HG03159 (cell line): ENCODE data around the gene SPOP.
A peak's percentile ranks its signal among the peaks of the same experiment; 100 is the strongest.
"Not testable (repeated sequence)": the region's sequence is repeated elsewhere in the genome, so short reads cannot be mapped to it uniquely, and the experiment has no call there.

Experiments used
- ATAC-seq: cut with Tn5 transposase; IDR thresholded peaks from one replicate; pipeline ENCODE4 v1.9.1; 2021; ENCODE audit warnings: mild to moderate bottlenecking, moderate library complexity; ENCODE audit not compliant: unreplicated experiment

The SPOP gene

DNA sequence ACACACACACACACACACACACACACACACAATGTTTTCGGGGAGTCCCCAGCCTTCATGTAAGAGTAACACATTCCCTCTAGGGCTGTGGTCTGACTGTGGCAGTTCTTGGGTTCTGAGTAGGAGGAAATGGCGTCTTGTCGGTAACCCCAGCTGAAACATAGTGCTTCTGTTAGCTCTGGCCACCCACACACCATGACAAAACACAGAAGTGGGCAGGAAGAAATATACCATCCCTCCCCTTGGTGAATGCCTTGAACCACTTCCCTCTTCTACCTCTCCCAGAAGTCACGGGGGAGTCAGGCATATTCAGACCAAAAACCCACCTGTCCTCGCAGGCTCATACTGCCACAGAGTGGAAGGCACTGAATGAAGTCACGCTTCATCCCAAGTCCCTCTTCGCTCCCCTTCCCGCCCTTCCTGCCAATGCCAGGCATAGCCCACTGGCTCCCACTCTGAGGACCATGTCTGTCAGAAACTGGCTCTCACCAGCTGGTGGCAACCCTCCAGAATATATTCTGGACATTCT is 18.4 kb upstream of the SPOP start:
- ATAC-seq = no peak

DNA sequence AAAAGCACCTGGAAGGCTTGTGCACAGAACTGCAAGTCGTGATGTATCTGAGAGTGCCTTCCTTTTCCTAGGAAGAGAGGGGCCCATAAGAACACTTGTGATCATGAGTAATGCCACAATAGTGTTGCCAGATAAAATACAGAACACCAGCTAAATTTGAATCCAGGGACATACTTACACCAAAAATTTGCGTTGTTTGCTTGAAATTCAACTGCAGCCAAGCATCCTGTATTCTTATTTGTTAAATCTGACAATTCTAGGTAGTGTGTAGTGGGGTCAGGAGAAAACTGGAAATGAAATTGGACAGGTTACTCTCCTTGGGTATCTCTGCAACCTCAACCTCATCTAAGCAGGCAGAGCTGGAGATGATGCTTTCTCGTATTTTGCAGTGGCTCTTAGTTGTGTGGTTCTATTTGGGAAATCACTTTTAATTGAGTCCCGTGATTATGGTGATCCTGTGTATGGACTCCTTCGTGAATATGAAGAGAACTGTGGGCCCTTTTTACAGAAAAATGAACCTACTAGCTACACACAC is 17.9 kb upstream of the SPOP start:
- no peak for ATAC-seq

DNA sequence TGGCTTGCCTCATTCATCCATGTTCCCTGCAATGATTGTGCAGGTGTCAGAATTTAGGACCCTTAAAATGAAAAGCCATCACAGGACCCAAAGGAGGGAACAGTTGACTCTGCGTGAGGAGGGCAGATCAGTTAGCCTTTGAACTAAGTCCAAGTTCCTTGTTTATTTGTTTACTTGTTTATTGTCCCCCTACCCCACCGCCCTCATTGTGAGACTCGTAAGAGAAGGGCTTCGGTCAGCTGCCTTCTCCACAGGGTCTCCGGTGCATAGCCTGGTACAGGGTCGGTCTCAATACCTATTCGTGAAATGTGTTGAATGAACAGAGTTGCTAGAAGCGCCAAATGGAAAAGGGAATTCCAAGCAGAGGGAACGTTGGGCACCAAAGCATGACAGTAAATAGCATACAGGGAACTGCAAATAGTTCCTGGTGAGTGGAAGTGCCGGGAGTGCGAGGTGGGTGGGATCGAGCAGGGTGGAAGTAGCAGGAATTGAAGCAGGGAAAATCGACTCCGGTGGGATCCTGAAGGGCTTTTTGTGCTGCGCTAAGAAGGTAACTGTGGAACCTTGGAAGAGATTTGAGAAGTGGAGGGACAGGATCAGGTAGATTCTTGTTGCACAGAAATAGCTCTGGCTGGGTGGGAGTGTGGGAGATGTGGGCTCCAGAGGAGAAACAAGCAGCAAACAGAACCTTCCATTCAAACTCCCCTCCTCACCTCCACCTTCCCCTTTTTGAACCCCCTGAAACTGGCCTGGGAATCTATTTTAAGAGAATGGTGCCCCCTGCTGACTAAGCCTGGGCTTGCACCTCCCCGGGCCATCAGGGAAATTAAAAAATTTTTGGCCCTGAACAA is 17.2 kb upstream of the SPOP start:
- no peak for ATAC-seq

DNA sequence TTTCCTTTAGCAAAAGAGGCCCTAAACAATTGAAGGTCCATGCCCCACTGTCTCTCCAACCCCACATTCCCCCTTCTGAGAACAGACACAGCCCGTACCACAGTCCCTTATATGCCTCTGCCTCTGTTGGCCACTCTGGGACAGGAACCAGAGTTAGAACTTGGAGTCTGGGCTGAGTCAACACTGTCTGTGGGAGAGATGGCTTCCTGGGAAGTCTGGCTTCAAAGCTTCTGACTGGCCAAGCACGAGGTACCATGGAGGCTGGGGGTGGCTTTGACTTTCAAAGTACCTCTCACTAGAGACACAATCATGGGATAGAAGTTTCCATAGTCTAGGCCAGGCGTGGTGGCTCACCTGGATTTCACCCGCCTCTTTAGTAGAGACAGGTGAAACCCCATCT is 14.9 kb upstream of the SPOP start:
- ATAC-seq = no peak

DNA sequence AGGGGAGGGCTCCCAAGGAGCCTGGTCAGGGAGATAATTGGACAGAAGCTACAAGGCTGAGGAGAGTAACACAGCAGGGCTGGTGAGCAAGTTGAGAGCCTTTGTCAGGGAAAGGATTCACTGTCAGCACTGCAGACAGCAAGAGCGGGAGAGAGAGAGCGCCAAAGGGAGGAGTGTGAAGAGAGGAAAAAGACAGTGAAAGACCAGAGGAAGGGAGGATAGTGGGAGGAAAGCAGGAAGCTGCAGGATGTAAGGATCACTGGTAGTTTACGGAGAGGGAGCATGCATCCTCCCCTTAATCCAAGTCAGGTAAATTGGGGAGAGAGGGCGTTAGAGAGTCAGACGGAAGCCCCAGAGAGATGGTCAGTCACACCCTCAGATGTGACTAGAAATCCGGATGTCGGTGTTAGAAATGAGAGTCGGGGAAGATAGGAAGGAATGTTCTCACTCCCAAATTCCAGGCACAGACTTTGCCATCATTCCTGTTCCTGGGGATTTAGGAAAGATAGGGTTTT is 13.8 kb upstream of the SPOP start:
- ATAC-seq = no peak

DNA sequence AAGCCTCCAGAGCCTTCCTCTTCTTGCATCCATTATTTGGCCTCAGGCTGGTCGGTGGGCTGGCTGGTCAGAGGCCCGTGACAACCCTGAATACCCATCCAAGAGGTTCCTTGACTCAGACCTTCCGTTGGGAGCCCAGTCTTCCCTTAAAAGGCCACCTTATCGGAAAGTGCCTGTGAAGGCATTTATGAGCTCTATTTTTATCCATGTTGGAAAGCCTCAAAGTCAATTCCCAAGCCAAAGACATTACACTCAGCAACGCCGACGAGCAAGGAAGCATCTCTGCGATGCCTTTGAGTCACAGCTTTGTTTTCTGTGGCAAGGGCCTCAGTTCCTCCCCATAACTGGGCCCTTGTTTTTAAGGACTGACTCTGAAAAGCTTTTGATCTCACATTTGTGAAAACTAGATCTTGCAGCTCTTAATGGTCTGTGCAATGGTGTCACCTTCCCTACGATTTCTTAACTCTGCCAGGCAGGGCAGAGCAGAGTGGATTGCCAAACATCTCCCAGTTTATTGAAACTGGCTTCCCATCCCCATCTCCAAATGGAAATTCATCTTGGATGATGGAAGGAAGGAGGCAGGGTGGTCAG is 13.3 kb upstream of the SPOP start:
- no peak for ATAC-seq

DNA sequence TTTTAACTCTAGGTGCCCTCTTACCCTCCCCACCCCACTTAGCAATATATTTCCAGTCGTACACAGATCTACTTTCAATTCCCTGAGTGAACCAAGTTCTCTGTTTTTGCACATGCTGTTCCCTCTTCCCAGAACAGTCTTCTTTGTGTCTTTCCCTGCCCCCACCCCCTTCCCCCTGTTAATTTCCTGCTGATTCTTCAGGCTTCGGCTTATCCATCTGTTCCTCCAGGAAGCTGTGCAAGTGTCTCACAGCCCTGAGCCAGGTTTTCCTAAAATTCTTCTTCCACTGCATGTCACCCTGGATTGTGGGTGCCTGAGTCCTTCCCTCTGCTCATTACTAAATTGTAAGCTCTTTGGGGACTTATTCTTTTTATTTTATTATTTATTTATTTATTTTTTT is 12.4 kb upstream of the SPOP start:
- ATAC-seq = no peak

DNA sequence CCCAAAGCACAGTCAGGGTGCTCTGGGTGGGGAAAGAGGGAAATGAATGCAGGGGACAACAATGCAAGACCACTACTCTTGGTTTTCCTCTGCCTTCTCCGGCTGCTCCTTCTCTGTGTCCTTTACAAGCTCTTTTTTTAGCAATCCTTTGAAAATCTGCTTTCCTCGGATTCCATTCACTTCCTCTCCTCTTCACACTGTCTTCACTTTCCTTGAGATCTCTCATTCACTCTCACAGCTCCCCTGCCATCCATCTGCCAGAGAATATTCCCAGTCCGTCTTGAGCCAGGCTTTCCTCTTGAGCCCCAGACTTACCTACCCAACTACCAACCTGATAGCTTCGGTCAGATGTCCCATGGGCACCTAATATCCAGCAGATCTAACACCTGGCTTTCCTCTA is 11.0 kb upstream of the SPOP start:
- ATAC-seq = no peak

DNA sequence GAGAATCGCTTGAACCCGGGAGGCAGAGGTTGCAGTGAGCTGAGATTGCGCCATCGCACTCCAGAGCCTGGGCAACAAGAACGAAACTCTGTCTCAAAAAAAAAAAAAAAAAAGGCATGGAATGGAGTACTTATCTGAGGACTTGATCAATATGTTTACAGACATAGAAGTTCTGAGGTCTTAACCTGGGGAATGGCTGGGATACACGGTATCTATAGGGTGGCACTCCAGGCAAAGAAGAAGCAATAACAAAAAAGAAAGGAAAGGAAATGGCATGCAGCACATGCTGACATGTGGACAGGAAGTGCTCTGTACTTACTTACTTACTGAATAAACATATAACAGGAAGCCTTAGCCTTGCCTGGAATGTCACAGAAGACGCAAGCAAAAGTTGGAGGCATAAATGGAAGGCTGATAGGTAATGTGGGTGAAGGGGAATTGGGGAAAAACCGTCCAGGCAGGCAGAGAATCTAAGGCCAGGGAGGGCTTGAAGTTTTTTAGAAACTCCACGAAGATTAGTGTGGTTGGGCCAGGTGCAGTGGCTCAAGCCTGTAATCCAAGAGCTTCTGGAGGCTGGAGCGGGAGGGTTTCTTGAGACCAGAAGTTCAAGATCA is 10.1 kb upstream of the SPOP start:
- no peak for ATAC-seq

DNA sequence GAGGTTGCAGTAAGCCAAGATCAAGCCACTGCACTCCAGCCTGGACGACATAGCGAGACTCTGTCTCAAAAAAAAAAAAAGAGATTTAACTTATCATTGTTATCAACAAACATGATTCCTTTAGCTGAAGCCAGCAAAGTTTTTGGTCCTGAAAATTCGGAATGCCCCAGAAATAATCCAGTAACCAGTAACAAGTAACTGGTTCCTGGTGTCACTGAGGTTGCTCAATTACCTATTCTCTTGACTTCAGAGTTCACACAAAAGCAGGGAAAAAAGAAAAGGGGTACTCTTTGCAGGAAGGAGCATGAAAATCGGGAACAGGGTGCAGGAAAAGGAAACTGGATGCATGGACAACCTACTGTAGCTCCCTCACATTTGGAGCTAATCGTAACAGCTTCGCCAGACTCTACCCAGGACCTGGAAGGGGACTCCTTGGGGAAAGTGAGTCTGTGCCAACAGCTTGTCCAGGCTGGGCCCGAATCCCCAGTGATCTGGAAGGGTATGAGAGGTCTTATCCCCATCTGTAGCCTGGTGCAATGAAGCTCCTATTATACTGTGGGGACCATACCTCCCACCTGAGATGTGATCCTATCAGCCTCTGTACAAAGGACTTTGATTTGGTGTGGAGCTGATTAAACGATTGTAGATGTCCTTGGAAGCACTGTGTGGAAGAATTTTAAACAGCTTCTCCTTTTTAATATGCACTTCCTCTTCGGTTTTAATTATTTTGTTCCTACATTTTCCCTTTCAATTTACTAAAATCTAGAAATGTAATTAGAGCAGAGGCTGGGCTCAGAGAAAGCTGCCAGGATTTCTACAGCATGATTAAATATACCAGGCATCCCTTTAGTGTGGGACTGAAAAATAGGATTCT is 3.4 kb upstream of the SPOP start:
- no peak for ATAC-seq

DNA sequence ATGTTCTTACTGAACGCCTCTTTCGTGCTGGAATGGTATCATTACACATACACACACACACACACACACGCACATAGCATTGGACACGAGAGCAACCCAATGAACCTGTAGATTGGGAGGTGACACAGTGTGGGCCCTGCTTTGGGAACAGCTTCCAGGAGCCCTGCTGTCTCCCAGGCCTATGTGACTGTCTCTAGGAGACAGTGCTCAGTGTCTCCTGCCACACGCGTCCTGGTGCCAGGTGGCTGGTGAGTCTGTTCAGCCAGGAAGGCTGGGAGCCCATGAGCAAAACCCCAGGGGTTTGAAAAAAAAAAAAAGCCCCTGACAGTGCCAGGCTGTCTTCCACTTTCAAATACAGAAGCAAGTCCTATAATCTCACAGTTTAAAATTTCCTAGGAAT is 2.4 kb upstream of the SPOP start:
- no peak for ATAC-seq

DNA sequence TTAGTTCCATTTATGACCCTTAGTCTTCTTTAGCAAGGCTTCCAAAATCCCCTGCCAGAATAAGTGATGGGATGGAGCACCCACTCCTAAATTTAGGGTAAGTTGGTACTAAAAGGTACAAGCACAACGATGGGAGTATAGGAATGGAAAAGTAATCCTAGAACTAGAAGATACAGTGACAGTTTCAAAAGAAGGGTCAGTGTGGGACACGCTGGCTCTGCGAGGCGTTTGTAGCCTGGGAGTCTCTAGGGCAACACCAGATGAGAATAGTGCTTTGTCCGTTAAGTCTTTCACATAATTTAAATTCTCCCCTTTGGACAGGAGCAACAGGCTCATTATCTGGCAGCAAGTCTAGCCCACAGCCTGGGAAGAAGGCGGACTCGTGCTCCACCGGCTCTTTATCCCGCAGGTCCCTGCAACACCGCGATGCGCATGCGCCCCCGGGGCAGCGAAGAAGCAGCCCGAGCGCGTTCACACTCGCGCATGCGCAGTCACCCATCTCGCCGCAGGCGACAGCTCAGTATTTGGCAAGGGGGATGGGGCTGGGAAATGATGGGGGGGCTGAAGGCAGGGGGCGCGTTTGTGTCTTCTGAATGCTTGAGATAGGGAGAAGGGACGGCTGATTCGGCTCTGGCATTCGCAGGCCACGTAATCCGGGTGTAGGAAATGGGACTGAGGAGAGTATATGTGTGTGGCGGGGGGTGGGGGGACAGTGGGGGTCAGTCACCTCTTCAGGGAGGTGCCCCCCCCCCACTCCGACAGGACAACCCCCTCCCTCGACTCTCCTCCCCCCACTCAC is 564 bp downstream of the SPOP start:
- peak; percentile 46 for ATAC-seq

DNA sequence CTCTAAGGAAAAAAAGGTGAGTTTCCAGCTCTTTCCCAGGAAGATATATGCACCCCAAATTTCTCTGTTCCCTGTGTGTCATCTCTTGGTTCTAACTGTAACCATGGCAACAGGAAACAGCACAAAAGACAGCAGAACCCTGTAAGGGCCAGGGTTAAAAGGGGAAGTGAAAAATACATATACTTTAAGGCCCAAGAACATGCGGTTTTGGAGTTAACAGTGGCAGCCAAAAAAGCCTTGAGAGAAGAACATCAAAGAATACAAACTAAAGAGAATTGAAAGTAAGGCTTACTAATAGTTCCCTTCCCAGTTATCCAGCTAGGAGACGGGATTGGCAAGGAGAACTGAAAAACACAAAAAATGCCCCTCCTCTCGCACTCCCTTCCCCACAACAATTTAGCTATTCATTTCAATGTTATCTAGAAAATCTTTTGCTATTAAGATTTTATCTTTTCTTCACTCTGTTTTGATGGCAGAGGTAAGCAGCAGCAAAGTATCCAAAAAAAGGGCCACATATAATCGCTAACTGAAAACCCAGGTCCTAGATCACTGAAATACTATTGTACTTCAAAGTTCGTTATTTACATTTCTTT is 1.5 kb downstream of the SPOP start:
- peak; percentile 60 for ATAC-seq

DNA sequence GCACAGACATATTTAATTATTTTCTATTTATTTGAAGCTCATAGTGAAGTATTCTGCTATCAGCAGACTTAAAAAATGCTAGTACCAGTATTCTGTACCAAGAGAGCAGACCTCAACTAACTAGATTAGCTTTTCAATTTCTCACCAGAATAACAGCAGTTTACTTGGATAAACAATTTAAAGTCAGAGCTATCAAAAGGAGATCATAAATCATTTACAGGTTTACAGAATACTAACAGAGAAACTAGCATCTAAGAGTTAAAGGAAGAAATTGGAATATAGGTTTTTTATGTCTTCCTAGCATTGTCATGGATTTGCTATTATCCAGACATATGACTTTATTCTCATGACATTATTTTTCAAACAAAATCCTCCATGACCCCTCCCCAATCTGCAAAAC is 3.4 kb downstream of the SPOP start:
- ATAC-seq = no peak

DNA sequence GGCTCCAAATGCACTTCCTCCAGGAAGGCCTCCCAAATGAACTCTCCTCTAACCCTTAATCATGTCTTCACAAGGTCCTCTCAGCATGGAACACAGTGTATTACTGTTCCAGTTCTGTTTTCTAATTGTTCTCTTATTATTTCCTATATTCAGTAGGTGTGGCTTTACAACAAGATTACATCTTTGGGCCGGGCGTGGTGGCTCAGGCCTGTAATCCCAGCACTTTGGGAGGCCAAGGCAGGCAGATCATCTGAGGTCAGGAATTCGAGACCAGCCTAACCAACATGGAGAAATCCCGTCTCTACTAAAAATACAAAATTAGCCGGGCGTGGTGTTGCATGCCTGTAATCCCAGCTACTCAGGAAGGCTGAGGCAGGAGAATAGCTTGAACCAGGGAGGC is 4.2 kb downstream of the SPOP start:
- ATAC-seq = not testable (repeated sequence)

DNA sequence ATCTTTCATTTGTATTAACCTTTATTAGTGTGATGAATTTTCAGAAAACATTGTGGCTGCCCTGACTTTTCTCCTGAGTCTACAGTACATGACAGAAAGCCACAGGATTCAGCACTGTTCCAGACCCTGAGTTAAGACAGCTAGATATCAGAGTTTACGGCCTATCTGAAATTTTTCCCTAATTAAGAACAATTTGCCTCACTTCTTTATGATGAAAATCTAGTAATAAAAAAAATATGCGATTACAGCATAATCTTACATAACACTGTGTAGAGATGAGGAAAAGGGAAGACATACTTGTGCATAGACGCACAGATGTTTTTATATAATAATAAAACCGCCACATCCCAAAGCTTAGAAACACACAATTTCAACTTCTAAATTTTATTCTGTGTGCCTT is 7.3 kb downstream of the SPOP start:
- ATAC-seq = no peak

DNA sequence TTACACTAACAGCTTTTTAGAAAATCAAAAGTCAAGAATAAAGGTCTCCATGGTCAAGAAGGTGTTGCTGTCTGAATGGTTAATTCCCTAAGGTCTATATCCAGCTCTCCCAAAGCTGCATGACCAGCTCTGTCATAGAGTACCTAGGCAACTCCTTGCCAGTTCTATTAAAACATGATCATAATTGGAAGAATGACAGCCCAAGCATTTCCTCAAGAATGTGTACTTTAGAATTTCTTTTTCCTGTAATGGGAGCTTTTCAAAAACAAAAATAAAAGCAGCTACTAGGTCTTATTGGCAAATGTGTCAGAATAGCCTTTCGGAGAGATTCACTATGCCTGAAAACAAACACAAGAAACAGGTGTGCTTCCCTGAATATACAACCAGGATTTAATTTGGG is 7.9 kb downstream of the SPOP start:
- ATAC-seq = no peak

DNA sequence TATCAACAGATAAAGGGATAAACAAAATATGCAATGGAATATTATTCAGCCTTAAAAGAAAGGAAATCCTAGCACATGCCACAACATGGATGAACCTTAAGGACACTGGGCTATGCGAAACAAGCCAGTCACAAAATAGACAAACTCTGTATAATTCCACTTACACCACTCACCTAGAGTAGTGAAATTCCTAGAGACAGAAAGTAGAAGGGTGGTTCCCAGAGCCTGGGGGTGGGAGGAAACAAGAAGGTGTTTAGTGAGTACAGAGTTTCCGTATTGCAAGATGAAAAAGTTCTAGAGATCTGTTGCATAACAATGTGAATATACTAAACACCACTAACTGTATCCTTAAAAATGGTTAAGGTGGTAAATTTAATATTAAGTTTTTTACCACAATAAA is 10.0 kb downstream of the SPOP start:
- ATAC-seq = no peak

DNA sequence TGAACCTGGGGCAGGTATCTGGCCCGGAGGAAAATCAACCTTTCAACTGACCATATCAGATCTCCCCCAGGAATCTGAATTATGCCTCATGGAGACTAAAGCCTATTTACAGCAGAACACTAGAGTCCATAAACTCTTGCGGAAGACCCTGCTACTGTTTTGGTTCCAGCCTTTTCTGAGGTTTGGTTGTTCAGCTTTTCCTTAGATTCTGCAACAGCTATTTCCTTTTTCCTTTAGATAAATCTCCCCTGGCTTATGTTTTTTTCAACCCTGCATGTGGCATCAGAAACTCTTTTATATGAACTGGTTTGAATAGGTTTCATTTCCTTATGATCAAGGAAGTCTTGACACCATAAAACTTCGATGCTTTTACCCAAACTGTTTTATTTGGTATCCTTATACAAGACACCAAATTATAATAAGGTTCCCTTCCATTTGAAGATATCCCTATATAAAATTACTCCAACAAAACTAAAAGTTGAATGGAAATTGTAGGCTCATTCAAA is 13.1 kb downstream of the SPOP start:
- ATAC-seq = no peak
